ENCODE data around the gene MYDGF.
"Not testable (repeated sequence)": the region's sequence is repeated elsewhere in the genome, so short reads cannot be mapped to it uniquely, and the experiment has no call there.

Gene MYDGF

GRCh38 chr19:4669723-4670480, at the start of gene MYDGF:
TSS of gene MYDGF (minus strand) at chr19:4670342. CDS start at chr19:4670334, 8 bp downstream.
- TF ChIP-seq CTCF (IDR thresholded peaks at IDR 0.05; ENCODE audit: insufficient read depth, low read depth, low read length, missing control alignments) = no peak
- peak; percentile 96 for DNase-seq (ENCODE audit: low read depth)

GRCh38 chr19:4719499-4719866, 49.3 kb upstream of the MYDGF start:
- TF ChIP-seq CTCF (IDR thresholded peaks at IDR 0.05; ENCODE audit: insufficient read depth, low read depth, low read length, missing control alignments) = no peak
- peak; percentile 62 for DNase-seq (ENCODE audit: low read depth)
- peak overlapping the region; percentile 25 for H3K4me3 ChIP-seq (ENCODE audit: low read depth, low read length)

More at GRCh38 chr19:4669723-4670480, at the start of gene MYDGF:
- H3K4me3 ChIP-seq (ENCODE audit: low read depth, low read length) = peak within 1 kb of the TSS; percentile 96

- TF ChIP-seq CTCF (IDR thresholded peaks at IDR 0.05; ENCODE audit: insufficient read depth, low read depth, low read length, missing control alignments) = no peak
- no peak overlapping the region for H3K4me3 ChIP-seq (ENCODE audit: low read depth, low read length)
- DNase-seq (ENCODE audit: low read depth) = no peak
Observed at GRCh38 chr19:4717966-4718701, 48.0 kb upstream of the MYDGF start.

GRCh38 chr19:4717191-4717965, 47.2 kb upstream of the MYDGF start:
- TF ChIP-seq CTCF (IDR thresholded peaks at IDR 0.05; ENCODE audit: insufficient read depth, low read depth, low read length, missing control alignments) = no peak
- DNase-seq (ENCODE audit: low read depth) = no peak
- no peak overlapping the region for H3K4me3 ChIP-seq (ENCODE audit: low read depth, low read length)

GRCh38 chr19:4715529-4716221, 45.5 kb upstream of the MYDGF start:
- no peak for DNase-seq (ENCODE audit: low read depth)
- no peak overlapping the region for H3K4me3 ChIP-seq (ENCODE audit: low read depth, low read length)

GRCh38 chr19:4715178-4715528, 45.0 kb upstream of the MYDGF start:
- H3K4me3 ChIP-seq (ENCODE audit: low read depth, low read length); DNase-seq (ENCODE audit: low read depth): not testable (repeated sequence)

More at GRCh38 chr19:4715529-4716221, 45.5 kb upstream of the MYDGF start:
- no peak for TF ChIP-seq CTCF (IDR thresholded peaks at IDR 0.05; ENCODE audit: insufficient read depth, low read depth, low read length, missing control alignments)

Data from GM12865 (cell line).